ENCODE data around the gene FADS1. TPM values are rescaled to one million over a fixed set of nuclear protein-coding genes. Genes with fewer than 3 reads are reported as not detected.

Gene FADS1
- total RNA-seq, 2 experiments from 2014 or later, result 25.7 to 27.1 TPM

GRCh38 chr11:61853698-61854169 is 36.9 kb upstream of the FADS1 start:
- Mint-ChIP-seq H3K27ac (no peak overlapping the region), H3K27me3 (no peaks in the 10 kb centered on the region), H3K9me3 (no peaks in the 10 kb centered on the region), H3K4me1 (peaks cover 1% of the 10 kb centered on the region), H3K4me3 (no peak overlapping the region), H3K36me3 (ENCODE audit: low read depth) (peaks cover 21% of the 10 kb centered on the region)
- no peak for DNase-seq
- CTCF ChIA-PET, result interaction anchor here (0.5 to 2.6 kb wide), 4 partner anchors 17 to 934 kb away, joined by 3 to 7 read pairs (median 4); partner anchors contain the start of gene TMEM179B
- POLR2A ChIA-PET, result no interaction called here

GRCh38 chr11:61851900-61852295 is 35.1 kb upstream of the FADS1 start:
- peaks cover 1% of the 10 kb centered on the region for H3K4me1 Mint-ChIP-seq
- DNase-seq, result no peak
- peaks cover 38% of the 10 kb centered on the region for H3K36me3 Mint-ChIP-seq (ENCODE audit: low read depth)
- ChIA-PET CTCF (no interaction called here), POLR2A (no interaction called here)
- no peaks in the 10 kb centered on the region for H3K9me3 Mint-ChIP-seq
- no peak overlapping the region for H3K4me3 Mint-ChIP-seq
- no peak overlapping the region for H3K27ac Mint-ChIP-seq
- H3K27me3 Mint-ChIP-seq, result no peaks in the 10 kb centered on the region

GRCh38 chr11:61851113-61851899 is 34.5 kb upstream of the FADS1 start:
- ChIA-PET POLR2A (no interaction called here), CTCF (no interaction called here)
- Mint-ChIP-seq H3K27me3 (no peaks in the 10 kb centered on the region), H3K9me3 (no peaks in the 10 kb centered on the region), H3K4me3 (no peak overlapping the region), H3K27ac (no peak overlapping the region), H3K4me1 (peaks cover 1% of the 10 kb centered on the region), H3K36me3 (ENCODE audit: low read depth) (peaks cover 41% of the 10 kb centered on the region)
- no peak for DNase-seq

GRCh38 chr11:61850687-61851086 is 33.9 kb upstream of the FADS1 start:
- H3K4me3 Mint-ChIP-seq, result no peak overlapping the region
- H3K9me3 Mint-ChIP-seq, result no peaks in the 10 kb centered on the region
- CTCF ChIA-PET, result no interaction called here
- peaks cover 46% of the 10 kb centered on the region for H3K36me3 Mint-ChIP-seq (ENCODE audit: low read depth)
- no peak overlapping the region for H3K27ac Mint-ChIP-seq
- POLR2A ChIA-PET, result no interaction called here
- no peak for DNase-seq
- H3K4me1 Mint-ChIP-seq, result peaks cover 1% of the 10 kb centered on the region
- H3K27me3 Mint-ChIP-seq, result no peaks in the 10 kb centered on the region

- CTCF ChIA-PET, result interaction anchor here (0.6 to 1.1 kb wide), 3 partner anchors 48 to 259 kb away, joined by 3 to 4 read pairs (median 3); no protein-coding TSS in a partner anchor
- POLR2A ChIA-PET, result no interaction called here
- no peak overlapping the region for H3K4me3 Mint-ChIP-seq
- peaks cover 1% of the 10 kb centered on the region for H3K4me1 Mint-ChIP-seq
- peaks cover 49% of the 10 kb centered on the region for H3K36me3 Mint-ChIP-seq (ENCODE audit: low read depth)
- no peaks in the 10 kb centered on the region for H3K27me3 Mint-ChIP-seq
- H3K9me3 Mint-ChIP-seq, result no peaks in the 10 kb centered on the region
- no peak overlapping the region for H3K27ac Mint-ChIP-seq
- DNase-seq, result no peak
Measured at GRCh38 chr11:61848631-61849030, 31.8 kb upstream of the FADS1 start.

- Mint-ChIP-seq H3K9me3 (no peaks in the 10 kb centered on the region), H3K27ac (peak overlapping the region; percentile 14), H3K4me3 (no peak overlapping the region), H3K36me3 (ENCODE audit: low read depth) (peaks cover 51% of the 10 kb centered on the region), H3K4me1 (no peaks in the 10 kb centered on the region), H3K27me3 (no peaks in the 10 kb centered on the region)
- ChIA-PET CTCF (interaction anchor here (0.6 to 1.1 kb wide), 4 partner anchors 32 to 260 kb away, joined by 3 to 4 read pairs (median 3); partner anchors contain the start of gene FADS1), POLR2A (no interaction called here)
- DNase-seq, result no peak
Measured at GRCh38 chr11:61847914-61848581, 31.2 kb upstream of the FADS1 start.

- no peak overlapping the region for H3K27ac Mint-ChIP-seq
- no peaks in the 10 kb centered on the region for H3K27me3 Mint-ChIP-seq
- H3K36me3 Mint-ChIP-seq (ENCODE audit: low read depth), result peaks cover 51% of the 10 kb centered on the region
- POLR2A ChIA-PET, result no interaction called here
- DNase-seq, result no peak
- H3K4me1 Mint-ChIP-seq, result no peaks in the 10 kb centered on the region
- no peak overlapping the region for H3K4me3 Mint-ChIP-seq
- CTCF ChIA-PET, result no interaction called here
- H3K9me3 Mint-ChIP-seq, result no peaks in the 10 kb centered on the region
Measured at GRCh38 chr11:61846362-61847020, 29.7 kb upstream of the FADS1 start.

GRCh38 chr11:61844909-61845565 is 28.2 kb upstream of the FADS1 start:
- no peaks in the 10 kb centered on the region for H3K27me3 Mint-ChIP-seq
- no peak overlapping the region for H3K4me3 Mint-ChIP-seq
- POLR2A ChIA-PET, result interaction anchor here (0.6 kb wide), 2 partner anchors 51 to 75 kb away, joined by 3 read pairs; no protein-coding TSS in a partner anchor
- CTCF ChIA-PET, result no interaction called here
- peaks cover 52% of the 10 kb centered on the region for H3K36me3 Mint-ChIP-seq (ENCODE audit: low read depth)
- H3K27ac Mint-ChIP-seq, result no peak overlapping the region
- no peak for DNase-seq
- H3K9me3 Mint-ChIP-seq, result no peaks in the 10 kb centered on the region
- no peaks in the 10 kb centered on the region for H3K4me1 Mint-ChIP-seq

- H3K9me3 Mint-ChIP-seq, result no peaks in the 10 kb centered on the region
- no peak overlapping the region for H3K27ac Mint-ChIP-seq
- CTCF ChIA-PET, result interaction anchor here (0.9 to 1.0 kb wide), 2 partner anchors 14 to 22 kb away, joined by 3 to 4 read pairs; partner anchors contain the start of gene FADS2
- no peak for DNase-seq
- peaks cover 1% of the 10 kb centered on the region for H3K4me1 Mint-ChIP-seq
- no peaks in the 10 kb centered on the region for H3K27me3 Mint-ChIP-seq
- peaks cover 60% of the 10 kb centered on the region for H3K36me3 Mint-ChIP-seq (ENCODE audit: low read depth)
- POLR2A ChIA-PET, result no interaction called here
- no peak overlapping the region for H3K4me3 Mint-ChIP-seq
Measured at GRCh38 chr11:61842528-61842820, 25.7 kb upstream of the FADS1 start.

- ChIA-PET CTCF (interaction anchor here (0.9 to 1.0 kb wide), 3 partner anchors 13 to 57 kb away, joined by 3 to 4 read pairs (median 3); partner anchors contain the start of gene FADS2), POLR2A (no interaction called here)
- peaks cover 1% of the 10 kb centered on the region for H3K4me1 Mint-ChIP-seq
- no peak overlapping the region for H3K27ac Mint-ChIP-seq
- no peaks in the 10 kb centered on the region for H3K9me3 Mint-ChIP-seq
- no peak for DNase-seq
- no peaks in the 10 kb centered on the region for H3K27me3 Mint-ChIP-seq
- H3K36me3 Mint-ChIP-seq (ENCODE audit: low read depth), result peaks cover 56% of the 10 kb centered on the region
- no peak overlapping the region for H3K4me3 Mint-ChIP-seq
Measured at GRCh38 chr11:61841636-61842527, 25.1 kb upstream of the FADS1 start.

GRCh38 chr11:61840371-61840770 is 23.6 kb upstream of the FADS1 start:
- POLR2A ChIA-PET, result no interaction called here
- CTCF ChIA-PET, result no interaction called here
- H3K27ac Mint-ChIP-seq, result no peak overlapping the region
- H3K4me1 Mint-ChIP-seq, result peaks cover 12% of the 10 kb centered on the region
- peaks cover 50% of the 10 kb centered on the region for H3K36me3 Mint-ChIP-seq (ENCODE audit: low read depth)
- no peaks in the 10 kb centered on the region for H3K27me3 Mint-ChIP-seq
- DNase-seq, result no peak
- H3K4me3 Mint-ChIP-seq, result no peak overlapping the region
- no peaks in the 10 kb centered on the region for H3K9me3 Mint-ChIP-seq

GRCh38 chr11:61839742-61840141 is 22.9 kb upstream of the FADS1 start:
- H3K27ac Mint-ChIP-seq, result no peak overlapping the region
- ChIA-PET POLR2A (no interaction called here), CTCF (no interaction called here)
- H3K36me3 Mint-ChIP-seq (ENCODE audit: low read depth), result peaks cover 49% of the 10 kb centered on the region
- H3K4me3 Mint-ChIP-seq, result no peak overlapping the region
- no peak for DNase-seq
- H3K9me3 Mint-ChIP-seq, result no peaks in the 10 kb centered on the region
- H3K4me1 Mint-ChIP-seq, result peaks cover 16% of the 10 kb centered on the region
- no peaks in the 10 kb centered on the region for H3K27me3 Mint-ChIP-seq
